MM.1S (cell line): ENCODE data around the gene AGBL1.

Experiments used
- CTCF ChIP-seq: fragments of 300-600 bp; sonication (generic); IDR thresholded peaks from 2 replicates; pipeline ENCODE4 v1.5.1; 2016; ENCODE audit warnings: antibody characterized with exemption, low read length, mixed read lengths
- EZH2phosphoT487 ChIP-seq: fragments of 300-600 bp; sonication (generic); IDR thresholded peaks from 2 replicates; pipeline ENCODE4 v1.6.1; 2018; ENCODE audit warnings: antibody characterized with exemption, low read length

- TF ChIP-seq CTCF (no peak), EZH2phosphoT487 (no peak)
Observed at GRCh38 chr15:86661580-86661979, 581.9 kb downstream of the AGBL1 start.
